ENCODE measurements around the gene IGDCC3. TPM values are rescaled to one million over a fixed set of nuclear protein-coding genes. Genes with fewer than 3 reads are reported as not detected.

The IGDCC3 gene
- polyA plus RNA-seq, 1 donor from 2014 or later = 14.4 TPM

- Histone ChIP-seq H3K27ac (ENCODE audit: low read length) (peak overlapping the region; percentile 66), H3K36me3 (ENCODE audit: insufficient read depth, low read length) (no peaks in the 10 kb centered on the region), H3K9ac (ENCODE audit: low read length) (peak overlapping the region; percentile 56), H3K27me3 (ENCODE audit: insufficient read depth, low read depth, low read length) (no peaks in the 10 kb centered on the region), H3K4me2 (ENCODE audit: low read length) (peak overlapping the region; percentile 43), H3K9me2 (ENCODE audit: insufficient read depth, low read length) (no peaks in the 10 kb centered on the region), H3K9me3 (ENCODE audit: low read length) (no peaks in the 10 kb centered on the region), H2AFZ (ENCODE audit: low read depth, low read length) (no peak overlapping the region), H4K20me1 (ENCODE audit: insufficient read depth) (no peaks in the 10 kb centered on the region), H3K79me2 (replicated peaks; ENCODE audit: insufficient read depth, low read length) (no peaks in the 10 kb centered on the region), H3K4me3 (ENCODE audit: low read length) (peak overlapping the region; percentile 57), H3F3A (ENCODE audit: insufficient read depth, low read length, poor library complexity, severe bottlenecking) (no peaks in the 10 kb centered on the region)
- no peak for TF ChIP-seq MXI1 (conservative IDR thresholded peaks at IDR 0.05; ENCODE audit: poor library complexity, severe bottlenecking)
- TF ChIP-seq REST (IDR thresholded peaks at IDR 0.05; ENCODE audit: borderline replicate concordance) = no peak
- TF ChIP-seq CTCF (IDR thresholded peaks at IDR 0.05; ENCODE audit: poor library complexity, severe bottlenecking) = no peak
Observed at GRCh38 chr15:65369212-65369547, 8.6 kb downstream of the IGDCC3 start.

GRCh38 chr15:65368302-65369211 lies 9.2 kb downstream of the IGDCC3 start:
- H3K27me3 ChIP-seq (ENCODE audit: insufficient read depth, low read depth, low read length) = no peaks in the 10 kb centered on the region
- H2AFZ ChIP-seq (ENCODE audit: low read depth, low read length) = peak overlapping the region; percentile 25
- TF ChIP-seq MXI1 (conservative IDR thresholded peaks at IDR 0.05; ENCODE audit: poor library complexity, severe bottlenecking) (no peak), EP300 (conservative IDR thresholded peaks at IDR 0.05; ENCODE audit: poor library complexity, severe bottlenecking) (peak; percentile 10)
- H3K9me3 ChIP-seq (ENCODE audit: low read length) = no peaks in the 10 kb centered on the region
- H3K4me3 ChIP-seq (ENCODE audit: low read length) = peak overlapping the region; percentile 57
- peak overlapping the region; percentile 56 for H3K9ac ChIP-seq (ENCODE audit: low read length)
- no peaks in the 10 kb centered on the region for H4K20me1 ChIP-seq (ENCODE audit: insufficient read depth)
- peak overlapping the region; percentile 66 for H3K27ac ChIP-seq (ENCODE audit: low read length)
- H3K4me2 ChIP-seq (ENCODE audit: low read length) = peak overlapping the region; percentile 43
- H3K79me2 ChIP-seq (replicated peaks; ENCODE audit: insufficient read depth, low read length) = no peaks in the 10 kb centered on the region
- H3K36me3 ChIP-seq (ENCODE audit: insufficient read depth, low read length) = no peaks in the 10 kb centered on the region
- no peaks in the 10 kb centered on the region for H3F3A ChIP-seq (ENCODE audit: insufficient read depth, low read length, poor library complexity, severe bottlenecking)
- no peaks in the 10 kb centered on the region for H3K9me2 ChIP-seq (ENCODE audit: insufficient read depth, low read length)

GRCh38 chr15:65366122-65366892 lies 11.5 kb downstream of the IGDCC3 start:
- no peak overlapping the region for H3K9ac ChIP-seq (ENCODE audit: low read length)
- no peaks in the 10 kb centered on the region for H3K9me2 ChIP-seq (ENCODE audit: insufficient read depth, low read length)
- no peak overlapping the region for H3K4me2 ChIP-seq (ENCODE audit: low read length)
- H2AFZ ChIP-seq (ENCODE audit: low read depth, low read length) = no peak overlapping the region
- H3K4me3 ChIP-seq (ENCODE audit: low read length) = no peak overlapping the region
- H4K20me1 ChIP-seq (ENCODE audit: insufficient read depth) = no peaks in the 10 kb centered on the region
- no peaks in the 10 kb centered on the region for H3K9me3 ChIP-seq (ENCODE audit: low read length)
- no peaks in the 10 kb centered on the region for H3K27me3 ChIP-seq (ENCODE audit: insufficient read depth, low read depth, low read length)
- no peak overlapping the region for H3K27ac ChIP-seq (ENCODE audit: low read length)
- H3K36me3 ChIP-seq (ENCODE audit: insufficient read depth, low read length) = no peaks in the 10 kb centered on the region
- H3F3A ChIP-seq (ENCODE audit: insufficient read depth, low read length, poor library complexity, severe bottlenecking) = no peaks in the 10 kb centered on the region
- no peaks in the 10 kb centered on the region for H3K79me2 ChIP-seq (replicated peaks; ENCODE audit: insufficient read depth, low read length)
- TF ChIP-seq EP300 (conservative IDR thresholded peaks at IDR 0.05; ENCODE audit: poor library complexity, severe bottlenecking) = no peak
- no peak for TF ChIP-seq TAF1 (IDR thresholded peaks at IDR 0.05; ENCODE audit: low read depth)
- no peak for TF ChIP-seq MXI1 (conservative IDR thresholded peaks at IDR 0.05; ENCODE audit: poor library complexity, severe bottlenecking)
- no peak for TF ChIP-seq EZH2 (IDR thresholded peaks at IDR 0.05; ENCODE audit: borderline replicate concordance, insufficient read depth, low read length, poor library complexity, severe bottlenecking)
- TF ChIP-seq POLR2AphosphoS5 (IDR thresholded peaks at IDR 0.05) = no peak
- TF ChIP-seq SMC3 (conservative IDR thresholded peaks at IDR 0.05; ENCODE audit: poor library complexity) = no peak
- TF ChIP-seq CTCF (IDR thresholded peaks at IDR 0.05; ENCODE audit: poor library complexity, severe bottlenecking) = no peak
- no peak for TF ChIP-seq RAD21 (conservative IDR thresholded peaks at IDR 0.05)
